ENCODE measurements around the gene FBXO24. TPM values are rescaled to one million over a fixed set of nuclear protein-coding genes. Genes with fewer than 3 reads are reported as not detected.

The FBXO24 gene
- total RNA-seq, 2 donors from 2014 or later, result 1.3 to 3.0 TPM

DNA sequence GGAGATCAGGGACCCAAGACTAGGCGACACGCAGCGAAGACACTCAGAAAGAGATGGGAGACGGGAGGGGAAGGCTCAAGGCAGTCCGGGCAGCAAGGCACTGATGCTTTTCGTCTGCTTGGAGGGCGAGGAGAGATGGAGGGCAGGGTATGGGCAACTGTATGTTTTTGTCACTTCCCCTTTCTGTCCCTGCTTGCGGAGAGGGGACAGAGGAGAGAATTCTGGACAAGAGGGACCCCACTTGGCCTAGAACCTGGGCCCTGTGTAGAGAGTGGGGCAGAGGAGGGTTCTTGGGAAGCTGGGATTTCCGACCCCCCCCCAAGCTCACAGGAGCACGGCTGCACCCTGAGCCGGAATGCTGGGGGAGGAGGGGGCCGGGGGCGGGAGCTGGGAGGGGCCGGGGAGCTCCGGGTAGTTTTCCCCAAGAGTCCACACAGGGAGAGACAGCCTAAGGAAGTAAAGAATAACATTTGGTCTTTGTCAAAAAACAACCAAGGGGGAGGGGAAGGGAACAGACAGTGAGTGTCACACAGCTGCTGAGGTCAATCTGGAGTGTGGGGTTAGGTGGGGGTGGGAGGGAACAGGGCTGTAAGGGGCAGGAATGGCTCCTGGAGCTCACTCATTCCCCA, 2.0 kb upstream of the FBXO24 start:
- Histone ChIP-seq H3K4me1 (ENCODE audit: control insufficient read depth, insufficient read depth, low read length) (peaks cover 9% of the 10 kb centered on the region), H3K27ac (ENCODE audit: low read depth, low read length) (no peak overlapping the region), H3K36me3 (ENCODE audit: control insufficient read depth, insufficient read depth, low read length) (peaks cover 34% of the 10 kb centered on the region), H3K4me3 (ENCODE audit: low read length) (peak overlapping the region; percentile 94), H3K27me3 (ENCODE audit: control insufficient read depth, insufficient read depth, low read length, poor library complexity, severe bottlenecking) (no peaks in the 10 kb centered on the region), H3K9me3 (ENCODE audit: control insufficient read depth, low read length) (no peaks in the 10 kb centered on the region), H3K9ac (ENCODE audit: extremely low read depth, low read length, poor library complexity, severe bottlenecking) (peak overlapping the region; percentile 87)
- peak overlapping the region; percentile 89 for H3K4me3 Mint-ChIP-seq
- H3K4me1 Mint-ChIP-seq, result peaks cover 25% of the 10 kb centered on the region
- TF ChIP-seq, protein P1, sequence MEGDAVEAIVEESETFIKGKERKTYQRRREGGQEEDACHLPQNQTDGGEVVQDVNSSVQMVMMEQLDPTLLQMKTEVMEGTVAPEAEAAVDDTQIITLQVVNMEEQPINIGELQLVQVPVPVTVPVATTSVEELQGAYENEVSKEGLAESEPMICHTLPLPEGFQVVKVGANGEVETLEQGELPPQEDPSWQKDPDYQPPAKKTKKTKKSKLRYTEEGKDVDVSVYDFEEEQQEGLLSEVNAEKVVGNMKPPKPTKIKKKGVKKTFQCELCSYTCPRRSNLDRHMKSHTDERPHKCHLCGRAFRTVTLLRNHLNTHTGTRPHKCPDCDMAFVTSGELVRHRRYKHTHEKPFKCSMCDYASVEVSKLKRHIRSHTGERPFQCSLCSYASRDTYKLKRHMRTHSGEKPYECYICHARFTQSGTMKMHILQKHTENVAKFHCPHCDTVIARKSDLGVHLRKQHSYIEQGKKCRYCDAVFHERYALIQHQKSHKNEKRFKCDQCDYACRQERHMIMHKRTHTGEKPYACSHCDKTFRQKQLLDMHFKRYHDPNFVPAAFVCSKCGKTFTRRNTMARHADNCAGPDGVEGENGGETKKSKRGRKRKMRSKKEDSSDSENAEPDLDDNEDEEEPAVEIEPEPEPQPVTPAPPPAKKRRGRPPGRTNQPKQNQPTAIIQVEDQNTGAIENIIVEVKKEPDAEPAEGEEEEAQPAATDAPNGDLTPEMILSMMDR (conservative IDR thresholded peaks at IDR 0.05), result no peak
- DNase-seq, result peak; percentile 50
- H3K27ac Mint-ChIP-seq, result peak overlapping the region; percentile 96
- no peaks in the 10 kb centered on the region for H3K27me3 Mint-ChIP-seq (ENCODE audit: insufficient read depth)
- H3K36me3 Mint-ChIP-seq (ENCODE audit: low read depth), result peaks cover 6% of the 10 kb centered on the region
- WGBS, 2 experiments (ENCODE audit: insufficient coverage in 1 of 2, insufficient read length in 1 of 2), result 56 to 77% methylated on average over 6 to 14 of the region's 15 CpGs
- H3K9me3 Mint-ChIP-seq, result no peaks in the 10 kb centered on the region

DNA sequence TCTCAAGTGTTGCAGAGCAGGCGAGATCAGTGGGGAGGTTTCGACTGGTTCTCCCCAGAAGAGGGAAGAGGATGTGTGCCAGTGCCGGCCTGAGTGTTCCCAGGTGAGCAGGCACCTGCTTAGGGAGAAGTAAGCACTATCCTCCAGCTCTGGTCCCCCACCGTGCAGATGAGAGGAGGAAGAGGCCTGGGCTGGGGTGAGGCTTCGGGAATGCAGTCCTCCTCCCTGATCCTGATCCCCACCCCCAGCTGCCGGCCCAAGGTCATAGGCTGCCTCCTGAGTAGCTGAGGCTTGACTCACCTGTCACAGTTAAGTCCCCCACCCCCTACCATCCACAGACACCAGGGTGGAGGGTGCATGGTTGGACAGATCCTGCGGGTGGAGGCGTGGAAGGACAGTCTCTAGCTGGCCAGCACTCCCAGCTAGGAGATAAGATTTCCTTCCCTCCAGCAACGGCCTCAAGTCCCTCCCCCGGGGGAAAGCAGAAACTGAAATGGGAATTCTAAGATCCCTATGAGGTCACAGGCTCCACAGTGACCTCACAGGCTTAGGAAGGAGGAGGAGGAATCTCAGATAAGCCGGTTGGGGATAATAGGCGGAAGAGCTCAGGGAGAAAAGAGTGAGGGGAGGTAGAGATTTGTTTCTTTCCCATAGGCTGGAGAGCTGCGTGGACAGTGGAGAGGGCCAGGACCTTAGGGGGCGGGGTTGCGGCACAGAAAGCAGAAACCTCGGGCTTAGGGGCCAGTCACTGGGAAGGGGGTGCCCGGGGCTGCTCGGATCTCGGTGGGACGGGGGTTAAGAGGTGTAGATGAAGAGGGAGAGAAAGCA, 1.2 kb upstream of the FBXO24 start:
- Histone ChIP-seq H3K4me1 (ENCODE audit: control insufficient read depth, insufficient read depth, low read length) (peaks cover 9% of the 10 kb centered on the region), H3K9ac (ENCODE audit: extremely low read depth, low read length, poor library complexity, severe bottlenecking) (peak overlapping the region; percentile 87), H3K4me3 (ENCODE audit: low read length) (peak overlapping the region; percentile 94), H3K27me3 (ENCODE audit: control insufficient read depth, insufficient read depth, low read length, poor library complexity, severe bottlenecking) (no peaks in the 10 kb centered on the region), H3K9me3 (ENCODE audit: control insufficient read depth, low read length) (no peaks in the 10 kb centered on the region), H3K36me3 (ENCODE audit: control insufficient read depth, insufficient read depth, low read length) (peaks cover 29% of the 10 kb centered on the region), H3K27ac (ENCODE audit: low read depth, low read length) (peak overlapping the region; percentile 87)
- Mint-ChIP-seq H3K27ac (peak overlapping the region; percentile 96), H3K9me3 (no peaks in the 10 kb centered on the region), H3K36me3 (ENCODE audit: low read depth) (peaks cover 6% of the 10 kb centered on the region), H3K4me3 (peak overlapping the region; percentile 89), H3K27me3 (ENCODE audit: insufficient read depth) (peaks cover 2% of the 10 kb centered on the region), H3K4me1 (peaks cover 32% of the 10 kb centered on the region)
- WGBS, 2 experiments (ENCODE audit: insufficient coverage in 1 of 2, insufficient read length in 1 of 2), result 4 to 14% methylated on average over 4 to 20 of the region's 20 CpGs
- DNase-seq, result peak; percentile 91
- TF ChIP-seq, protein P1 (conservative IDR thresholded peaks at IDR 0.05), result no peak

DNA sequence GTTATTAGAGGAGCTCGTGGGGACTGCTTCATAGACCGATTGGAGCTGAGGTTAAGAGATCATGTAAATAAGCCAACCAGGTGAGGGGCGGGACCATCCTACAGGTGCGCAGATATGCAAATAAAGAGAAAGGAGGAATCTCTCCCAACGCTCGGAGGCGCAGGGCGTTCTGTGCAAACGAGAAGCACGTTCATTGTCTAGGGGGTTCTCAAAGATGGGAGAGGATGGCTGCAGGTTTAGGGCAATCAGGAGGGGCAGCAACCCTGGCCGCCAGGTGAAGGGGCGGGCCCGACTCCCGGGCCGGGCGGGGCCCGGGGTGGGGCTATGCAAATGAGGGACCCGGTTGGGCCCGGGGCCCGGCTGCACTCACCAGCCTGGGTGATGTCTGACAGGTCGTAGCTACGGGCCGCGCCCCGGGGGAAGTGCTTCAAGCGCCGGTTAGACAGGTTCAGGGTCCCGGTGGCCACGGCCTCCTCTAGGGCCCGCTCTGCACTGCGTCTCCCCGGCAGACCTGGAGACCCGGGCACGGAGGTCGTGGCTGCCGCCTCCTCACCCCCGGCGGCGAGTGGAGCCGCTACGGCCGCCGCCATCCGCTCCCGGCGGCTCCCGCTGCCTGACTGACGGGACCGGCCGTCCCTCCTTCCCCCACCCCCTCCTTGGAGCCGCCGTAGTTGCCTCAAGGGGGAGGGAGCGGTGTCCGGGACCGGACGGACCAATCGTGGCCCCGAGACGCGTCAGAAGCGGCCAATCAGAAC, 440 bp upstream of the FBXO24 start, which contains the start of gene LRCH4:
TSS of gene LRCH4 (minus strand) at position 619 of the 755 bp plus-strand sequence. CDS start at position 590, 29 bp downstream.
- TF ChIP-seq, protein P1 (conservative IDR thresholded peaks at IDR 0.05), result no peak
- Mint-ChIP-seq H3K27ac (peak within 1 kb of the TSS; percentile 96), H3K27me3 (ENCODE audit: insufficient read depth) (peaks cover 10% of the 10 kb centered on the region), H3K9me3 (no peaks in the 10 kb centered on the region), H3K4me3 (peak within 1 kb of the TSS; percentile 89), H3K4me1 (peaks cover 39% of the 10 kb centered on the region), H3K36me3 (ENCODE audit: low read depth) (peaks cover 6% of the 10 kb centered on the region)
- Histone ChIP-seq H3K36me3 (ENCODE audit: control insufficient read depth, insufficient read depth, low read length) (peaks cover 21% of the 10 kb centered on the region), H3K9ac (ENCODE audit: extremely low read depth, low read length, poor library complexity, severe bottlenecking) (peak within 1 kb of the TSS; percentile 87), H3K9me3 (ENCODE audit: control insufficient read depth, low read length) (no peaks in the 10 kb centered on the region), H3K27ac (ENCODE audit: low read depth, low read length) (peak within 1 kb of the TSS; percentile 87), H3K27me3 (ENCODE audit: control insufficient read depth, insufficient read depth, low read length, poor library complexity, severe bottlenecking) (no peaks in the 10 kb centered on the region), H3K4me1 (ENCODE audit: control insufficient read depth, insufficient read depth, low read length) (peaks cover 9% of the 10 kb centered on the region), H3K4me3 (ENCODE audit: low read length) (peak within 1 kb of the TSS; percentile 94)
- WGBS, 2 experiments (ENCODE audit: insufficient coverage in 1 of 2, insufficient read length in 1 of 2), result 0 to 3% methylated on average over 6 to 61 of the region's 61 CpGs
- peak; percentile 89 for DNase-seq

Measured in endodermal cell (in vitro differentiated cells).